B cell (primary cell): Measurements from ENCODE around the gene PDK1.

Experiments used
- CTCF ChIP-seq: fragments of 200-600 bp; IDR thresholded peaks from one replicate; pipeline ENCODE4 v1.8.0; 2022; ENCODE audit warnings: antibody characterized with exemption, mild to moderate bottlenecking
- EZH2 ChIP-seq: IDR thresholded peaks from 2 replicates; pipeline ENCODE4 v1.6.1; 2012; ENCODE audit warnings: borderline replicate concordance, low read depth, mild to moderate bottlenecking, moderate library complexity, low read length; ENCODE audit not compliant: insufficient read depth, poor library complexity, severe bottlenecking

- TF ChIP-seq CTCF = no peak
- TF ChIP-seq EZH2 = no peak
Observed at GRCh38 chr2:172630181-172630580, 74.3 kb downstream of the PDK1 start.
